ENCODE measurements around the gene FOXK1. TPM values are rescaled to one million over a fixed set of nuclear protein-coding genes. Genes with fewer than 3 reads are reported as not detected.

Gene FOXK1
- polyA plus RNA-seq, 3 donors: 0.33 to 16.8 (median 0.76) TPM

GRCh38 chr7:4803397-4804241 is 121.5 kb downstream of the FOXK1 start:
- Histone ChIP-seq H3K79me2 (ENCODE audit: insufficient read depth, low read length) (no peaks in the 10 kb centered on the region), H2AFZ (ENCODE audit: insufficient read depth, low read depth, low read length, poor library complexity, severe bottlenecking) (no peak overlapping the region), H3K27me3 (ENCODE audit: control insufficient read depth in 2 of 2, insufficient read depth in 2 of 2, low read length in 2 of 2) (peaks cover 0 to 16% of the 10 kb centered on the region in 2 donors), H3K9ac (ENCODE audit: insufficient read depth, low read length, poor library complexity, severe bottlenecking) (no peak overlapping the region), H3K4me3 (replicated peaks in 1 of 3; ENCODE audit: low read depth in 2 of 3, low read length in 3 of 3) (no peak overlapping the region), H3K4me1 (ENCODE audit: control insufficient read depth in 1 of 2, insufficient read depth in 2 of 2, low read length in 2 of 2) (no peaks in the 10 kb centered on the region), H3K36me3 (replicated peaks in 1 of 2; ENCODE audit: control insufficient read depth in 1 of 2, insufficient read depth in 2 of 2, low read length in 2 of 2) (no peaks in the 10 kb centered on the region), H3K4me2 (replicated peaks; ENCODE audit: extremely low read depth, low read length, poor library complexity, severe bottlenecking) (no peak overlapping the region), H4K20me1 (ENCODE audit: insufficient read depth, low read length) (no peaks in the 10 kb centered on the region), H3K9me3 (replicated peaks in 1 of 2; ENCODE audit: control insufficient read depth in 1 of 2, insufficient read depth in 1 of 2, low read length in 2 of 2) (no peaks in the 10 kb centered on the region), H3K27ac (ENCODE audit: low read depth in 1 of 2, low read length in 2 of 2) (no peak overlapping the region)
- Mint-ChIP-seq H3K27ac (no peak overlapping the region), H3K4me1 (no peaks in the 10 kb centered on the region), H3K36me3 (no peaks in the 10 kb centered on the region), H3K27me3 (ENCODE audit: low read depth in 3 of 3) (peaks cover 23 to 29% (median 24%) of the 10 kb centered on the region in 3 donors), H3K4me3 (no peak overlapping the region), H3K9me3 (peaks cover 0 to 2% (median 0%) of the 10 kb centered on the region in 7 donors)
- WGBS (ENCODE audit: insufficient coverage): 95% methylated on average over 38 of the region's 41 CpGs
- no peak for TF ChIP-seq CTCF (IDR thresholded peaks at IDR 0.05)
- intact Hi-C loops (cut with micrococcal nuclease): no loop called here
- DNase-seq: no peak

GRCh38 chr7:4805110-4805983 is 123.3 kb downstream of the FOXK1 start:
- peaks cover 0 to 7% of the 10 kb centered on the region in 2 donors for H3K4me1 ChIP-seq (ENCODE audit: control insufficient read depth in 1 of 2, insufficient read depth in 2 of 2, low read length in 2 of 2)
- H3K27me3 ChIP-seq (ENCODE audit: control insufficient read depth in 2 of 2, insufficient read depth in 2 of 2, low read length in 2 of 2): peaks cover 2 to 33% of the 10 kb centered on the region in 2 donors
- Mint-ChIP-seq H3K4me3 (no peak overlapping the region), H3K36me3 (no peaks in the 10 kb centered on the region), H3K27me3 (ENCODE audit: low read depth in 3 of 3) (peaks cover 33 to 47% (median 35%) of the 10 kb centered on the region in 3 donors), H3K27ac (no peak overlapping the region), H3K4me1 (peaks cover 6% of the 10 kb centered on the region), H3K9me3 (peaks cover 0 to 6% (median 0%) of the 10 kb centered on the region in 7 donors)
- no peak overlapping the region for H3K27ac ChIP-seq (ENCODE audit: low read depth in 1 of 2, low read length in 2 of 2)
- intact Hi-C loops (cut with micrococcal nuclease): no loop called here
- no peaks in the 10 kb centered on the region for H3K79me2 ChIP-seq (ENCODE audit: insufficient read depth, low read length)
- H3K4me2 ChIP-seq (replicated peaks; ENCODE audit: extremely low read depth, low read length, poor library complexity, severe bottlenecking): no peak overlapping the region
- H3K36me3 ChIP-seq (replicated peaks in 1 of 2; ENCODE audit: control insufficient read depth in 1 of 2, insufficient read depth in 2 of 2, low read length in 2 of 2): no peaks in the 10 kb centered on the region
- DNase-seq: no peak
- H4K20me1 ChIP-seq (ENCODE audit: insufficient read depth, low read length): no peaks in the 10 kb centered on the region
- no peak overlapping the region for H3K4me3 ChIP-seq (replicated peaks in 1 of 3; ENCODE audit: low read depth in 2 of 3, low read length in 3 of 3)
- H2AFZ ChIP-seq (ENCODE audit: insufficient read depth, low read depth, low read length, poor library complexity, severe bottlenecking): no peak overlapping the region
- no peaks in the 10 kb centered on the region for H3K9me3 ChIP-seq (replicated peaks in 1 of 2; ENCODE audit: control insufficient read depth in 1 of 2, insufficient read depth in 1 of 2, low read length in 2 of 2)
- WGBS (ENCODE audit: insufficient coverage): 89% methylated on average over 27 of the region's 29 CpGs
- no peak for TF ChIP-seq CTCF (IDR thresholded peaks at IDR 0.05)
- no peak overlapping the region for H3K9ac ChIP-seq (ENCODE audit: insufficient read depth, low read length, poor library complexity, severe bottlenecking)
